ENCODE data around the gene PPP2R2C. TPM values are rescaled to one million over a fixed set of nuclear protein-coding genes. Genes with fewer than 3 reads are reported as not detected.

PPP2R2C gene
- total and polyA plus RNA-seq, 9 of the 15 experiments (the other 6 are each of a cell fraction or from before 2014, with no cell fraction given), result 0.04 to 0.06 TPM; not detected in 7

DNA sequence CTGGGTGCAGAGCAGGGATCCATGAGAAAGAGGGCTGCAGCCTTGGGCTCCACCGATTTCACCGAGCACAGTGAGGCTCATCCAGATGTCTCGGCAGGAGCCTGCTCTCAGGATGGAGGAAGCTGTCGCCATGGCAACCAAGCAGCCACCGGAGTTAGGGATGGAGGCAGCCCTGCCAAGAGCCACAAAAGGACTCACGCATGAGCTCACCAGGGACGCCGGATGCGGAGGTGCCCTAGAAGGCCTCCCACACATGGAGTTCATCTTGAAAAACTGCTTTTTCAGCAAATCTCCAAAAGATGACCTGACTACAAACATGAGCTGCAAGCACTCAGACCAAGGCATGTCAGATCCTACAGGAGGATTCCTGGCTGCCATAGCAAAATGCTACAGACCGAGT lies 112.0 kb downstream of the PPP2R2C start (continued):
- no peak for TF ChIP-seq POLR2H (tag; IDR thresholded peaks at IDR 0.05; ENCODE audit: low read depth)
- TF ChIP-seq YY1 (IDR thresholded peaks at IDR 0.05; ENCODE audit: borderline replicate concordance in 1 of 3, control insufficient read depth in 1 of 3, extremely low read depth in 1 of 3, insufficient read depth in 3 of 3, insufficient read length in 1 of 3, insufficient replicate concordance in 2 of 3, low read depth in 1 of 3, low read length in 2 of 3), result no peak
- no peak for TF ChIP-seq PPARD (CRISPR knock-in tag; IDR thresholded peaks at IDR 0.05)
- no peak for TF ChIP-seq CXXC5 (CRISPR knock-in tag; IDR thresholded peaks at IDR 0.05)
- TF ChIP-seq BRF1 (IDR thresholded peaks at IDR 0.05; ENCODE audit: borderline replicate concordance, extremely low read depth, insufficient read length), result no peak
- peak; percentile 44; the same call in 1 of the 2 replicates for TF ChIP-seq CTBP1 (IDR thresholded peaks at IDR 0.05; ENCODE audit: borderline replicate concordance)
- TF ChIP-seq RUNX1 (IDR thresholded peaks at IDR 0.05; ENCODE audit: low read depth), result no peak
- TF ChIP-seq, protein P1, sequence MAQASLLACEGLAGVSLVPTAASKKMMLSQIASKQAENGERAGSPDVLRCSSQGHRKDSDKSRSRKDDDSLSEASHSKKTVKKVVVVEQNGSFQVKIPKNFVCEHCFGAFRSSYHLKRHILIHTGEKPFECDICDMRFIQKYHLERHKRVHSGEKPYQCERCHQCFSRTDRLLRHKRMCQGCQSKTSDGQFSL (CRISPR knock-in tag; IDR thresholded peaks at IDR 0.05), result no peak
- TF ChIP-seq, protein P1 (tag; IDR thresholded peaks at IDR 0.05), result no peak
- no peak for TF ChIP-seq ZKSCAN3 (CRISPR knock-in tag; IDR thresholded peaks at IDR 0.05)
- TF ChIP-seq RFX1 (IDR thresholded peaks at IDR 0.05), result peak; percentile 88
- TF ChIP-seq, protein P2, sequence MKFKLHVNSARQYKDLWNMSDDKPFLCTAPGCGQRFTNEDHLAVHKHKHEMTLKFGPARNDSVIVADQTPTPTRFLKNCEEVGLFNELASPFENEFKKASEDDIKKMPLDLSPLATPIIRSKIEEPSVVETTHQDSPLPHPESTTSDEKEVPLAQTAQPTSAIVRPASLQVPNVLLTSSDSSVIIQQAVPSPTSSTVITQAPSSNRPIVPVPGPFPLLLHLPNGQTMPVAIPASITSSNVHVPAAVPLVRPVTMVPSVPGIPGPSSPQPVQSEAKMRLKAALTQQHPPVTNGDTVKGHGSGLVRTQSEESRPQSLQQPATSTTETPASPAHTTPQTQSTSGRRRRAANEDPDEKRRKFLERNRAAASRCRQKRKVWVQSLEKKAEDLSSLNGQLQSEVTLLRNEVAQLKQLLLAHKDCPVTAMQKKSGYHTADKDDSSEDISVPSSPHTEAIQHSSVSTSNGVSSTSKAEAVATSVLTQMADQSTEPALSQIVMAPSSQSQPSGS (CRISPR knock-in tag; IDR thresholded peaks at IDR 0.05), result no peak
- TF ChIP-seq ZBTB1 (CRISPR knock-in tag; IDR thresholded peaks at IDR 0.05; ENCODE audit: borderline replicate concordance, low read depth), result no peak
- TF ChIP-seq PYGO2 (tag; IDR thresholded peaks at IDR 0.05), result no peak
- TF ChIP-seq NR3C1 (CRISPR knock-in tag; IDR thresholded peaks at IDR 0.05), result no peak
- TF ChIP-seq, protein P3, sequence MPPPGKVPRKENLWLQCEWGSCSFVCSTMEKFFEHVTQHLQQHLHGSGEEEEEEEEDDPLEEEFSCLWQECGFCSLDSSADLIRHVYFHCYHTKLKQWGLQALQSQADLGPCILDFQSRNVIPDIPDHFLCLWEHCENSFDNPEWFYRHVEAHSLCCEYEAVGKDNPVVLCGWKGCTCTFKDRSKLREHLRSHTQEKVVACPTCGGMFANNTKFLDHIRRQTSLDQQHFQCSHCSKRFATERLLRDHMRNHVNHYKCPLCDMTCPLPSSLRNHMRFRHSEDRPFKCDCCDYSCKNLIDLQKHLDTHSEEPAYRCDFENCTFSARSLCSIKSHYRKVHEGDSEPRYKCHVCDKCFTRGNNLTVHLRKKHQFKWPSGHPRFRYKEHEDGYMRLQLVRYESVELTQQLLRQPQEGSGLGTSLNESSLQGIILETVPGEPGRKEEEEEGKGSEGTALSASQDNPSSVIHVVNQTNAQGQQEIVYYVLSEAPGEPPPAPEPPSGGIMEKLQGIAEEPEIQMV (tag; conservative IDR thresholded peaks at IDR 0.05; ENCODE audit: low read depth), result no peak
- TF ChIP-seq C11orf30 (IDR thresholded peaks at IDR 0.05; ENCODE audit: low read depth), result peak; percentile 6; the same call in 1 of the 2 replicates
- TF ChIP-seq, protein P4, sequence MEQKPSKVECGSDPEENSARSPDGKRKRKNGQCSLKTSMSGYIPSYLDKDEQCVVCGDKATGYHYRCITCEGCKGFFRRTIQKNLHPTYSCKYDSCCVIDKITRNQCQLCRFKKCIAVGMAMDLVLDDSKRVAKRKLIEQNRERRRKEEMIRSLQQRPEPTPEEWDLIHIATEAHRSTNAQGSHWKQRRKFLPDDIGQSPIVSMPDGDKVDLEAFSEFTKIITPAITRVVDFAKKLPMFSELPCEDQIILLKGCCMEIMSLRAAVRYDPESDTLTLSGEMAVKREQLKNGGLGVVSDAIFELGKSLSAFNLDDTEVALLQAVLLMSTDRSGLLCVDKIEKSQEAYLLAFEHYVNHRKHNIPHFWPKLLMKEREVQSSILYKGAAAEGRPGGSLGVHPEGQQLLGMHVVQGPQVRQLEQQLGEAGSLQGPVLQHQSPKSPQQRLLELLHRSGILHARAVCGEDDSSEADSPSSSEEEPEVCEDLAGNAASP (IDR thresholded peaks at IDR 0.05), result no peak
